ENCODE measurements around the gene MGAT4B. TPM values are rescaled to one million over a fixed set of nuclear protein-coding genes. Genes with fewer than 3 reads are reported as not detected.
A peak's percentile ranks its signal among the peaks of the same experiment; 100 is the strongest.

The MGAT4B gene
- total and polyA plus RNA-seq, 2 of the 13 experiments (the other 11 are each of a cell fraction or from before 2014, with no cell fraction given): 93.5 to 130 TPM

- peak; percentile 80 for TF ChIP-seq ZBTB14 (CRISPR knock-in tag; IDR thresholded peaks at IDR 0.05)
- peak; percentile 18; the same call in 1 of the 2 replicates for TF ChIP-seq IRF2 (CRISPR knock-in tag; IDR thresholded peaks at IDR 0.05)
- TF ChIP-seq ARNT2 (CRISPR knock-in tag; IDR thresholded peaks at IDR 0.05; ENCODE audit: low read depth): peak; percentile 87
- TF ChIP-seq ZBTB3 (CRISPR knock-in tag; IDR thresholded peaks at IDR 0.05; ENCODE audit: borderline replicate concordance, low read depth): no peak
- peak; percentile 89; the same call in 1 of the 2 replicates for TF ChIP-seq HOMEZ (CRISPR knock-in tag; IDR thresholded peaks at IDR 0.05; ENCODE audit: low read depth)
- no peak for TF ChIP-seq ZSCAN9 (CRISPR knock-in tag; IDR thresholded peaks at IDR 0.05; ENCODE audit: borderline replicate concordance)
- no peak for TF ChIP-seq CERS6 (CRISPR knock-in tag; IDR thresholded peaks at IDR 0.05)
- 0 out of 2 replicates have a peak, but pooled peaks have one; percentile 62 for TF ChIP-seq TP53 (CRISPR knock-in tag; conservative IDR thresholded peaks at IDR 0.05)
- TF ChIP-seq ZC3H13 (CRISPR knock-in tag; IDR thresholded peaks at IDR 0.05): peak; percentile 55; the same call in 1 of the 2 replicates
- TF ChIP-seq ELF1 (CRISPR knock-in tag; IDR thresholded peaks at IDR 0.05): no peak
- peak; percentile 81 to 95; a peak in 3 of 4 replicates for TF ChIP-seq HMGXB4 (CRISPR knock-in tag; IDR thresholded peaks at IDR 0.05; ENCODE audit: borderline replicate concordance in 1 of 2, low read depth in 1 of 2)
- TF ChIP-seq ERF (CRISPR knock-in tag; IDR thresholded peaks at IDR 0.05): 0 out of 2 replicates have a peak, but pooled peaks have one; percentile 42
- TF ChIP-seq THAP9 (CRISPR knock-in tag; IDR thresholded peaks at IDR 0.05; ENCODE audit: borderline replicate concordance): no peak
- TF ChIP-seq NFYC (CRISPR knock-in tag; IDR thresholded peaks at IDR 0.05): no peak; the same call in 1 of the 2 replicates
- TF ChIP-seq THAP11 (CRISPR knock-in tag; IDR thresholded peaks at IDR 0.05): peak; percentile 54; the same call in 1 of the 2 replicates
- peak; percentile 79 for TF ChIP-seq GABPB1 (CRISPR knock-in tag; IDR thresholded peaks at IDR 0.05)
- TF ChIP-seq ZSCAN25 (CRISPR knock-in tag; IDR thresholded peaks at IDR 0.05): peak; percentile 71
- TF ChIP-seq, protein P1, sequence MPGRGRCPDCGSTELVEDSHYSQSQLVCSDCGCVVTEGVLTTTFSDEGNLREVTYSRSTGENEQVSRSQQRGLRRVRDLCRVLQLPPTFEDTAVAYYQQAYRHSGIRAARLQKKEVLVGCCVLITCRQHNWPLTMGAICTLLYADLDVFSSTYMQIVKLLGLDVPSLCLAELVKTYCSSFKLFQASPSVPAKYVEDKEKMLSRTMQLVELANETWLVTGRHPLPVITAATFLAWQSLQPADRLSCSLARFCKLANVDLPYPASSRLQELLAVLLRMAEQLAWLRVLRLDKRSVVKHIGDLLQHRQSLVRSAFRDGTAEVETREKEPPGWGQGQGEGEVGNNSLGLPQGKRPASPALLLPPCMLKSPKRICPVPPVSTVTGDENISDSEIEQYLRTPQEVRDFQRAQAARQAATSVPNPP (CRISPR knock-in tag; IDR thresholded peaks at IDR 0.05): no peak
Measured at GRCh38 chr5:179795863-179796833, 10.5 kb downstream of the MGAT4B start (continued).

Measured in HepG2 (cell line).